Measurements from ENCODE around the gene TECPR2.

GRCh38 chr14:102325791-102326345, 36.9 kb upstream of the TECPR2 start:
- no peak for TF ChIP-seq YY1 (IDR thresholded peaks at IDR 0.05; ENCODE audit: extremely low read depth, insufficient replicate concordance, low read depth, low read length)
- no peak for TF ChIP-seq EGR1 (IDR thresholded peaks at IDR 0.05; ENCODE audit: low read depth)
- no peak for TF ChIP-seq CTCF (IDR thresholded peaks at IDR 0.05 in 2 of 3, conservative IDR thresholded peaks at IDR 0.05 in 1 of 3; ENCODE audit: borderline replicate concordance in 1 of 3, insufficient read depth in 1 of 3, low read depth in 2 of 3, low read length in 2 of 3)
